GM20000 (cell line): ENCODE results near the gene CTH.

Experiments used
- DNase-seq: peaks from one replicate; pipeline ENCODE4 v3.0.0; 2012; ENCODE audit warnings: low spot score
- TF ChIP-seq, protein P1 (sequence below): IDR thresholded peaks from 2 replicates; pipeline ENCODE4 v1.5.1; 2012; ENCODE audit warnings: mild to moderate bottlenecking, control low read depth; ENCODE audit errors: extremely low read depth, missing control alignments

Gene CTH

GRCh38 chr1:70396607-70397006 lies 14.5 kb upstream of the CTH start:
- no peak for DNase-seq
- TF ChIP-seq, protein P1, sequence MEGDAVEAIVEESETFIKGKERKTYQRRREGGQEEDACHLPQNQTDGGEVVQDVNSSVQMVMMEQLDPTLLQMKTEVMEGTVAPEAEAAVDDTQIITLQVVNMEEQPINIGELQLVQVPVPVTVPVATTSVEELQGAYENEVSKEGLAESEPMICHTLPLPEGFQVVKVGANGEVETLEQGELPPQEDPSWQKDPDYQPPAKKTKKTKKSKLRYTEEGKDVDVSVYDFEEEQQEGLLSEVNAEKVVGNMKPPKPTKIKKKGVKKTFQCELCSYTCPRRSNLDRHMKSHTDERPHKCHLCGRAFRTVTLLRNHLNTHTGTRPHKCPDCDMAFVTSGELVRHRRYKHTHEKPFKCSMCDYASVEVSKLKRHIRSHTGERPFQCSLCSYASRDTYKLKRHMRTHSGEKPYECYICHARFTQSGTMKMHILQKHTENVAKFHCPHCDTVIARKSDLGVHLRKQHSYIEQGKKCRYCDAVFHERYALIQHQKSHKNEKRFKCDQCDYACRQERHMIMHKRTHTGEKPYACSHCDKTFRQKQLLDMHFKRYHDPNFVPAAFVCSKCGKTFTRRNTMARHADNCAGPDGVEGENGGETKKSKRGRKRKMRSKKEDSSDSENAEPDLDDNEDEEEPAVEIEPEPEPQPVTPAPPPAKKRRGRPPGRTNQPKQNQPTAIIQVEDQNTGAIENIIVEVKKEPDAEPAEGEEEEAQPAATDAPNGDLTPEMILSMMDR = no peak

- DNase-seq = no peak
Observed at GRCh38 chr1:70397013-70397412, 14.1 kb upstream of the CTH start.

GRCh38 chr1:70400335-70400734 lies 10.7 kb upstream of the CTH start:
- TF ChIP-seq, protein P1 = no peak
- no peak for DNase-seq

More at GRCh38 chr1:70397013-70397412, 14.1 kb upstream of the CTH start:
- TF ChIP-seq, protein P1 = no peak

DNA sequence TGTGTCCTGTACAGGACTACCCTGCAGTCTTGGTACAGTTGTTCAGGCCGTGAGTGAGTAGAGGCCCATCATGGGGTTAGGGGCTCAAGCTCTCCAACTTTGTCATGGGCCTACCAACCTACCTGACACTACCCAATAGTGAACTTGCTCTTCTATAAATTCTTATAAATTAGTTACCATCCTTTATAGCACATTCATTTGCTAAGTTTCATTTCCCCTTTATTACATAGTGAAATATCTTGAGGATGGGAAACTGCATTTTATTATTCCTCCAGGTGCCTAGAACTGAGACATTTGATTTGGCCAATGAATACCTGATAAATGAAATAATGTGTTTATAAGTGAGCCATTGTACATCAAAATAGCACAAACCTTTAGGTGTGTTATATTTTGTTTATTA lies 9.1 kb upstream of the CTH start:
- TF ChIP-seq, protein P1 = no peak
- DNase-seq = no peak

- TF ChIP-seq, protein P1 = no peak
- DNase-seq = no peak
Observed at GRCh38 chr1:70403759-70404158, 7.3 kb upstream of the CTH start.

GRCh38 chr1:70405780-70406416 lies 5.2 kb upstream of the CTH start:
- TF ChIP-seq, protein P1 = no peak
- DNase-seq = no peak

DNA sequence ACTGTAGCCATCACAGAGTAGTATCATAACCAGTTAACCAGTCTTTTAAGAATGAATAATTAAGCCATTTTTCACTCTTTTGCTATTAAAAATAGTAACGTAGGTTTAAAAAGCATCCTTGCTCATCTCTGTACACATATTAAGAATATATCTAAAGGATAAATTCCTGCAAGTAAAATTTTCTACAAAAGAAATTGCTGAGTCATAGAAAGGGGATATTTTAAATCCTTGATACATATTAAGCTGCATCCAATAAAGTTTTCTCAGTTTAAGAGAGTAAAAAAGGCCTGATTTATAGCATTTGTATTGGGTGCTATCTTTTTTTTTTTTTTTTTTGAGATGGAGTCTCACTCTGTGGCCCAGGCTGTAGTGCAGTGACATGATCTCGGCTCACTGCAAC lies 1.9 kb upstream of the CTH start:
- TF ChIP-seq, protein P1 = no peak
- no peak for DNase-seq
